Panc1 (cell line): Measurements from ENCODE around the gene MB21D2.

Experiments used
- POLR2AphosphoS5 ChIP-seq: IDR thresholded peaks from 2 replicates; pipeline ENCODE4 v1.6.1; 2012; ENCODE audit warnings: mild to moderate bottlenecking, low read depth, low read length, moderate library complexity
- REST ChIP-seq, 2 experiments: IDR thresholded peaks; 2 replicates each; pipeline ENCODE4 v1.6.1; 2011 to 2012; ENCODE audit warnings: low read depth in 2 of 2, control low read depth in 1 of 2, low read length in 1 of 2, mild to moderate bottlenecking in 1 of 2, moderate library complexity in 1 of 2; ENCODE audit not compliant: insufficient read depth in 1 of 2
- TCF7L2 ChIP-seq: IDR thresholded peaks from 2 replicates; pipeline ENCODE4 v1.6.1; 2011; ENCODE audit warnings: mild to moderate bottlenecking, low read depth, low read length, inconsistent platforms
- TF ChIP-seq, protein P1 (sequence below): fragments of 450-650 bp; IDR thresholded peaks from 2 replicates; pipeline ENCODE4 v1.5.1; 2017; ENCODE audit warnings: mild to moderate bottlenecking

DNA sequence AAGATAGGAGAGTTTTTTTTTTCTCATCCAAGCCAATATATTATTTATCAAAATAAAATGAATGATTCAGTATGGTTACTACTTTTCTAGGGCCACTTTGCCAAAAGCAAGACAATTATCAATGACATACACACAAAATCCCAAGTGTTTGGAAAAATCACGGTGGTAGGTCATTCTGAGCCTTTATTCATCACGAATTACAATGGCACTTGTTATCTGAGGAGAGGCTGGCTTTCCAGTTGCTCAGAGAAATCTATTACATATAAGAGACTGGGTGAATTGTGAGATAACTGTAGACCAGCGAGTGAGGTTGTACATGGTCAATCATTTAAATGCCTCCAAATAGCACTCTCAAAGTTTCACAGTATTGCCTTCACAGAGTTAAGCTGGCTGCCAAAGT lies 169.9 kb downstream of the MB21D2 start:
- TF ChIP-seq, protein P1, sequence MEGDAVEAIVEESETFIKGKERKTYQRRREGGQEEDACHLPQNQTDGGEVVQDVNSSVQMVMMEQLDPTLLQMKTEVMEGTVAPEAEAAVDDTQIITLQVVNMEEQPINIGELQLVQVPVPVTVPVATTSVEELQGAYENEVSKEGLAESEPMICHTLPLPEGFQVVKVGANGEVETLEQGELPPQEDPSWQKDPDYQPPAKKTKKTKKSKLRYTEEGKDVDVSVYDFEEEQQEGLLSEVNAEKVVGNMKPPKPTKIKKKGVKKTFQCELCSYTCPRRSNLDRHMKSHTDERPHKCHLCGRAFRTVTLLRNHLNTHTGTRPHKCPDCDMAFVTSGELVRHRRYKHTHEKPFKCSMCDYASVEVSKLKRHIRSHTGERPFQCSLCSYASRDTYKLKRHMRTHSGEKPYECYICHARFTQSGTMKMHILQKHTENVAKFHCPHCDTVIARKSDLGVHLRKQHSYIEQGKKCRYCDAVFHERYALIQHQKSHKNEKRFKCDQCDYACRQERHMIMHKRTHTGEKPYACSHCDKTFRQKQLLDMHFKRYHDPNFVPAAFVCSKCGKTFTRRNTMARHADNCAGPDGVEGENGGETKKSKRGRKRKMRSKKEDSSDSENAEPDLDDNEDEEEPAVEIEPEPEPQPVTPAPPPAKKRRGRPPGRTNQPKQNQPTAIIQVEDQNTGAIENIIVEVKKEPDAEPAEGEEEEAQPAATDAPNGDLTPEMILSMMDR: no peak
- TF ChIP-seq REST (IDR thresholded peaks at IDR 0.05; ENCODE audit: insufficient read depth in 1 of 2, low read depth in 2 of 2, low read length in 1 of 2): no peak
- TF ChIP-seq POLR2AphosphoS5: no peak
- TF ChIP-seq TCF7L2: no peak
